Measurements from ENCODE around the gene SPRED2.

GRCh38 chr2:65393046-65393445, 39.4 kb downstream of the SPRED2 start:
- TF ChIP-seq, protein P1, sequence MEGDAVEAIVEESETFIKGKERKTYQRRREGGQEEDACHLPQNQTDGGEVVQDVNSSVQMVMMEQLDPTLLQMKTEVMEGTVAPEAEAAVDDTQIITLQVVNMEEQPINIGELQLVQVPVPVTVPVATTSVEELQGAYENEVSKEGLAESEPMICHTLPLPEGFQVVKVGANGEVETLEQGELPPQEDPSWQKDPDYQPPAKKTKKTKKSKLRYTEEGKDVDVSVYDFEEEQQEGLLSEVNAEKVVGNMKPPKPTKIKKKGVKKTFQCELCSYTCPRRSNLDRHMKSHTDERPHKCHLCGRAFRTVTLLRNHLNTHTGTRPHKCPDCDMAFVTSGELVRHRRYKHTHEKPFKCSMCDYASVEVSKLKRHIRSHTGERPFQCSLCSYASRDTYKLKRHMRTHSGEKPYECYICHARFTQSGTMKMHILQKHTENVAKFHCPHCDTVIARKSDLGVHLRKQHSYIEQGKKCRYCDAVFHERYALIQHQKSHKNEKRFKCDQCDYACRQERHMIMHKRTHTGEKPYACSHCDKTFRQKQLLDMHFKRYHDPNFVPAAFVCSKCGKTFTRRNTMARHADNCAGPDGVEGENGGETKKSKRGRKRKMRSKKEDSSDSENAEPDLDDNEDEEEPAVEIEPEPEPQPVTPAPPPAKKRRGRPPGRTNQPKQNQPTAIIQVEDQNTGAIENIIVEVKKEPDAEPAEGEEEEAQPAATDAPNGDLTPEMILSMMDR (IDR thresholded peaks at IDR 0.05; ENCODE audit: borderline replicate concordance, extremely low read depth, low read length, poor library complexity, severe bottlenecking): no peak
- TF ChIP-seq EZH2 (IDR thresholded peaks at IDR 0.05; ENCODE audit: borderline replicate concordance, low read depth, low read length, severe bottlenecking): no peak

Measured in DND-41 (cell line).